Measurements from ENCODE around the gene USP37. TPM values are rescaled to one million over a fixed set of nuclear protein-coding genes. Genes with fewer than 3 reads are reported as not detected.

Gene USP37
- polyA plus RNA-seq, 1 of the 3 experiments (the other 2 are of a cell fraction), result 0.95 TPM

DNA sequence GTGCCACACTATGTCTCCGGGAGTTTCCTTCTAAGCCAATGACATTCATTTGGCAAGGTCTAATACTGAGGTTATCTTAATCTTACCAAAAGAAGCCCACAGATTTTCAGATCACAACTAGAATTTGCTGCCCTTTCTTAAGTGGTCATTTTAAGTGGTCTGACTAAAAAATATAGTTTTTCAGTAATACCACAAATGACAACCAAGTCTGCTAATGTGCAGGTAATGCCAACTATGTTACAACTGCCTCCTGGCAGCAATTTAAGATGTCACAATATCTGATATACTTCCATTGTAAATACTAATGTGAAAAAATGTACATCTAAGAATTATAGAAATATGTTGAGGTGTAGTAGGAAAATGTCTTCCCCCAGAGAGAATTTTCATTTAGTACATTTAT, 49.3 kb downstream of the USP37 start:
- Histone ChIP-seq H3K4me3 (ENCODE audit: low read depth in 2 of 2, low read length in 1 of 2) (no peak overlapping the region), H3K9ac (no peak overlapping the region), H3K27me3 (ENCODE audit: insufficient read depth) (no peaks in the 10 kb centered on the region), H3K4me1 (ENCODE audit: control insufficient read depth in 1 of 2, insufficient read depth in 2 of 2, low read depth in 1 of 2, low read length in 1 of 2) (no peaks in the 10 kb centered on the region), H3K79me2 (ENCODE audit: insufficient read depth) (peaks cover 14% of the 10 kb centered on the region; the same call in 1 of the 2 replicates), H3K27ac (ENCODE audit: low read depth in 2 of 2, low read length in 1 of 2) (no peak overlapping the region), H3F3A (replicated peaks; ENCODE audit: insufficient read depth) (peaks cover 9% of the 10 kb centered on the region), H2AFZ (ENCODE audit: low read depth) (no peak overlapping the region), H3K9me2 (no peaks in the 10 kb centered on the region), H3K4me2 (no peak overlapping the region), H4K20me1 (ENCODE audit: insufficient read depth) (no peaks in the 10 kb centered on the region), H3K9me3 (no peaks in the 10 kb centered on the region), H3K36me3 (replicated peaks in 1 of 2; ENCODE audit: control insufficient read depth in 1 of 2, insufficient read depth in 2 of 2, low read length in 1 of 2) (peaks cover 0 to 18% of the 10 kb centered on the region in 2 experiments)
- TF ChIP-seq RAD21 (IDR thresholded peaks at IDR 0.05; ENCODE audit: low read length), result no peak
- no peak for TF ChIP-seq RFX5 (IDR thresholded peaks at IDR 0.05; ENCODE audit: low read length)
- TF ChIP-seq, protein P1, sequence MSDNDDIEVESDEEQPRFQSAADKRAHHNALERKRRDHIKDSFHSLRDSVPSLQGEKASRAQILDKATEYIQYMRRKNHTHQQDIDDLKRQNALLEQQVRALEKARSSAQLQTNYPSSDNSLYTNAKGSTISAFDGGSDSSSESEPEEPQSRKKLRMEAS (IDR thresholded peaks at IDR 0.05; ENCODE audit: low read depth), result no peak
- TF ChIP-seq JUND (IDR thresholded peaks at IDR 0.05), result no peak
- TF ChIP-seq MEF2A (IDR thresholded peaks at IDR 0.05; ENCODE audit: borderline replicate concordance, low read depth), result no peak
- no peak for TF ChIP-seq CHD2 (IDR thresholded peaks at IDR 0.05; ENCODE audit: low read length, partially characterized antibody)
- TF ChIP-seq EP300 (IDR thresholded peaks at IDR 0.05; ENCODE audit: borderline replicate concordance in 1 of 2, low read depth in 1 of 2, low read length in 1 of 2), result no peak
- no peak for TF ChIP-seq ELF1 (IDR thresholded peaks at IDR 0.05)
- TF ChIP-seq, protein P2, sequence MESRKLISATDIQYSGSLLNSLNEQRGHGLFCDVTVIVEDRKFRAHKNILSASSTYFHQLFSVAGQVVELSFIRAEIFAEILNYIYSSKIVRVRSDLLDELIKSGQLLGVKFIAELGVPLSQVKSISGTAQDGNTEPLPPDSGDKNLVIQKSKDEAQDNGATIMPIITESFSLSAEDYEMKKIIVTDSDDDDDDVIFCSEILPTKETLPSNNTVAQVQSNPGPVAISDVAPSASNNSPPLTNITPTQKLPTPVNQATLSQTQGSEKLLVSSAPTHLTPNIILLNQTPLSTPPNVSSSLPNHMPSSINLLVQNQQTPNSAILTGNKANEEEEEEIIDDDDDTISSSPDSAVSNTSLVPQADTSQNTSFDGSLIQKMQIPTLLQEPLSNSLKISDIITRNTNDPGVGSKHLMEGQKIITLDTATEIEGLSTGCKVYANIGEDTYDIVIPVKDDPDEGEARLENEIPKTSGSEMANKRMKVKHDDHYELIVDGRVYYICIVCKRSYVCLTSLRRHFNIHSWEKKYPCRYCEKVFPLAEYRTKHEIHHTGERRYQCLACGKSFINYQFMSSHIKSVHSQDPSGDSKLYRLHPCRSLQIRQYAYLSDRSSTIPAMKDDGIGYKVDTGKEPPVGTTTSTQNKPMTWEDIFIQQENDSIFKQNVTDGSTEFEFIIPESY (IDR thresholded peaks at IDR 0.05; ENCODE audit: borderline replicate concordance, low read depth), result no peak
- TF ChIP-seq, protein P3, sequence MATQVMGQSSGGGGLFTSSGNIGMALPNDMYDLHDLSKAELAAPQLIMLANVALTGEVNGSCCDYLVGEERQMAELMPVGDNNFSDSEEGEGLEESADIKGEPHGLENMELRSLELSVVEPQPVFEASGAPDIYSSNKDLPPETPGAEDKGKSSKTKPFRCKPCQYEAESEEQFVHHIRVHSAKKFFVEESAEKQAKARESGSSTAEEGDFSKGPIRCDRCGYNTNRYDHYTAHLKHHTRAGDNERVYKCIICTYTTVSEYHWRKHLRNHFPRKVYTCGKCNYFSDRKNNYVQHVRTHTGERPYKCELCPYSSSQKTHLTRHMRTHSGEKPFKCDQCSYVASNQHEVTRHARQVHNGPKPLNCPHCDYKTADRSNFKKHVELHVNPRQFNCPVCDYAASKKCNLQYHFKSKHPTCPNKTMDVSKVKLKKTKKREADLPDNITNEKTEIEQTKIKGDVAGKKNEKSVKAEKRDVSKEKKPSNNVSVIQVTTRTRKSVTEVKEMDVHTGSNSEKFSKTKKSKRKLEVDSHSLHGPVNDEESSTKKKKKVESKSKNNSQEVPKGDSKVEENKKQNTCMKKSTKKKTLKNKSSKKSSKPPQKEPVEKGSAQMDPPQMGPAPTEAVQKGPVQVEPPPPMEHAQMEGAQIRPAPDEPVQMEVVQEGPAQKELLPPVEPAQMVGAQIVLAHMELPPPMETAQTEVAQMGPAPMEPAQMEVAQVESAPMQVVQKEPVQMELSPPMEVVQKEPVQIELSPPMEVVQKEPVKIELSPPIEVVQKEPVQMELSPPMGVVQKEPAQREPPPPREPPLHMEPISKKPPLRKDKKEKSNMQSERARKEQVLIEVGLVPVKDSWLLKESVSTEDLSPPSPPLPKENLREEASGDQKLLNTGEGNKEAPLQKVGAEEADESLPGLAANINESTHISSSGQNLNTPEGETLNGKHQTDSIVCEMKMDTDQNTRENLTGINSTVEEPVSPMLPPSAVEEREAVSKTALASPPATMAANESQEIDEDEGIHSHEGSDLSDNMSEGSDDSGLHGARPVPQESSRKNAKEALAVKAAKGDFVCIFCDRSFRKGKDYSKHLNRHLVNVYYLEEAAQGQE (IDR thresholded peaks at IDR 0.05; ENCODE audit: low read depth, low read length), result no peak
- no peak for TF ChIP-seq FOXJ3 (CRISPR knock-in tag; IDR thresholded peaks at IDR 0.05)
- TF ChIP-seq FOXM1 (IDR thresholded peaks at IDR 0.05; ENCODE audit: low read depth), result no peak
- no peak for TF ChIP-seq TAF1 (IDR thresholded peaks at IDR 0.05; ENCODE audit: borderline replicate concordance, low read depth, low read length)
- TF ChIP-seq TCF12 (IDR thresholded peaks at IDR 0.05), result no peak
- ChIA-PET CTCF (no interaction called here), POLR2A (no interaction called here)
- 88% methylated on average over 1 of the region's 1 CpG for WGBS (ENCODE audit: low lambda C conversion rate)
- DNase-seq, result no peak
